Pancreas (tissue), 10 donors: ENCODE measurements around the gene GFRA1. TPM values are rescaled to one million over a fixed set of nuclear protein-coding genes. Genes with fewer than 3 reads are reported as not detected.

Source experiments
- ATAC-seq, 4 donors: fragments of 200-7000 bp; cut with Tn5 transposase; one replicate each; pipeline versions ENCODE4 v1.8.0 to v1.9.1; 2020; ENCODE audit warnings: mild to moderate bottlenecking in 4 of 4, moderate library complexity in 4 of 4
- DNase-seq, 6 donors: peaks; one replicate each; pipeline ENCODE4 v3.0.0-alpha.2; 2020
- FAIRE-seq: peaks from 2 replicates; lab custom pipeline; 2012; peaks lifted over from hg19 to GRCh38; lab: Jason Lieb, UNC
- H3K27ac ChIP-seq, 4 donors: fragments of 200-600 bp; sonication (generic); 1 replicate in 3 of 4; 2 replicates in 1 of 4; pipeline versions ENCODE4 v1.5.0 to v1.8.0; 2020
- H3K27me3 ChIP-seq, 4 donors: fragments of 200-600 bp; one replicate each; pipeline ENCODE4 v1.8.0; 2021
- H3K36me3 ChIP-seq, 3 donors: fragments of 200-600 bp; sonication (generic) in 1 of 3; one replicate each; pipeline versions ENCODE4 v1.5.0 to v1.8.0; 2020 to 2021
- H3K4me1 ChIP-seq, 3 donors: fragments of 200-600 bp; one replicate each; pipeline ENCODE4 v1.8.0; 2021
- H3K4me3 ChIP-seq, 4 donors: fragments of 200-600 bp; sonication (generic) in 2 of 4; one replicate each; pipeline versions ENCODE4 v1.5.0 to v1.8.0; 2020 to 2021
- H3K9me3 ChIP-seq, 4 donors: fragments of 200-600 bp; one replicate each; pipeline ENCODE4 v1.8.0; 2021
- whole genome bisulfite sequencing, 2 donors: extraction: QIAGEN DNeasy Blood & Tissue Kit; methylation state at CpG; one replicate each; pipeline ENCODE4 v1.1.7; 2013; 5-methylcytosine and 5-hydroxymethylcytosine counted together
- intact Hi-C, 3 donors: fragments of 100-400 bp; cut with DNase I; formaldehyde crosslinking; loops; one replicate each; pipeline versions ENCODE4 v1.11.1 to v1.14.2; 2022
- polyA plus RNA-seq, 2 donors: library from polyadenylated mRNA; stranded (reverse); fragments of 200-250 nt; gene quantifications; one replicate each; pipeline ENCODE4 v1.2.3, GENCODE V29; 2013
- total RNA-seq, 6 donors: library from RNA; stranded (reverse); fragmentation: NEBNext Ultra II Directional in 4 of 6; extraction: Animal tissue kit (Norgen Biotek cat#: 25700) in 4 of 6; gene quantifications; one replicate each; pipeline versions ENCODE4 v1.2.1 to v1.2.4, GENCODE V29; 2021 to 2023
- TF ChIP-seq, protein P1 (sequence below), 4 donors: fragments of 200-600 bp; sonication (generic) in 3 of 4; IDR thresholded peaks; one replicate each; pipeline versions ENCODE4 v1.5.0 to v1.8.0; 2021; ENCODE audit warnings: antibody characterized with exemption in 4 of 4
- donor health status: healthy with polysubstance abuse.
- donor health status: DM: no; HTN: no; CAD: no; lungs with moderate emphysema.
- donor health status: DM: no; HTN: no; CAD: no.
- donor health status: control.
- donor health status: control.
- donor health status: Bipolar disorder and iron deficiency.
- donor health status: DM: yes; HTN: yes; CAD: no.
- donor health status: DM: no; HTN: no; CAD: no.
- donor health status: DM: no; HTN: no; CAD: no.
- donor health status: DM: yes; HTN: yes; CAD: no.

The GFRA1 gene
- total and polyA plus RNA-seq, 8 donors: 0.61 to 4.4 (median 1.3) TPM

GRCh38 chr10:116197946-116198675 lies 74.9 kb downstream of the GFRA1 start:
- H3K27me3 ChIP-seq: no peaks in the 10 kb centered on the region
- intact Hi-C loops: no loop called here
- no peaks in the 10 kb centered on the region for H3K4me1 ChIP-seq
- TF ChIP-seq, protein P1, sequence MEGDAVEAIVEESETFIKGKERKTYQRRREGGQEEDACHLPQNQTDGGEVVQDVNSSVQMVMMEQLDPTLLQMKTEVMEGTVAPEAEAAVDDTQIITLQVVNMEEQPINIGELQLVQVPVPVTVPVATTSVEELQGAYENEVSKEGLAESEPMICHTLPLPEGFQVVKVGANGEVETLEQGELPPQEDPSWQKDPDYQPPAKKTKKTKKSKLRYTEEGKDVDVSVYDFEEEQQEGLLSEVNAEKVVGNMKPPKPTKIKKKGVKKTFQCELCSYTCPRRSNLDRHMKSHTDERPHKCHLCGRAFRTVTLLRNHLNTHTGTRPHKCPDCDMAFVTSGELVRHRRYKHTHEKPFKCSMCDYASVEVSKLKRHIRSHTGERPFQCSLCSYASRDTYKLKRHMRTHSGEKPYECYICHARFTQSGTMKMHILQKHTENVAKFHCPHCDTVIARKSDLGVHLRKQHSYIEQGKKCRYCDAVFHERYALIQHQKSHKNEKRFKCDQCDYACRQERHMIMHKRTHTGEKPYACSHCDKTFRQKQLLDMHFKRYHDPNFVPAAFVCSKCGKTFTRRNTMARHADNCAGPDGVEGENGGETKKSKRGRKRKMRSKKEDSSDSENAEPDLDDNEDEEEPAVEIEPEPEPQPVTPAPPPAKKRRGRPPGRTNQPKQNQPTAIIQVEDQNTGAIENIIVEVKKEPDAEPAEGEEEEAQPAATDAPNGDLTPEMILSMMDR (IDR thresholded peaks at IDR 0.05): no peak
- no peak overlapping the region for H3K27ac ChIP-seq
- no peak overlapping the region for H3K4me3 ChIP-seq
- no peaks in the 10 kb centered on the region for H3K36me3 ChIP-seq
- no peaks in the 10 kb centered on the region for H3K9me3 ChIP-seq
- 51 to 56% methylated on average over 12 of the region's 12 CpGs for WGBS, 2 donors
- FAIRE-seq: no peak
- ATAC-seq: no peak
- no peak for DNase-seq

DNA sequence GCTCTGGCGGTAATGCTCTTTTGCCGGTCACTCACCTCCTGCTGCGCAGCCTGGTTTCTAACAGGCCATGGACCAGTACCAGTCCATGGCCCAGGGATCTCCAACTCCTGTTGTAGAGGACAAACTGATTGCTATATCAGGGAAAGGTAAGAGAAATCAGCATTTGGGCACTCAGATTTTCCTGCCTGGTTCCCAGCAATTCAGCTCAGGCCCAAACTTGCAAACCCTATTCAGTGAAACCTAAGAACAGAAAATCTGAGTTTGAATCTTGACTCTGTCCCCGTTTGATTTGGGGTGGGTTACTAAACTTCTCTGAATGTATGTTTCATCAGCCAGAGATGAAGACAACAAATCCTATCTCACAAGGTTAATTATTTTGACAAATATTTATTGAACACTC lies 77.4 kb downstream of the GFRA1 start:
- Histone ChIP-seq H3K27ac (no peak overlapping the region), H3K9me3 (no peaks in the 10 kb centered on the region), H3K4me3 (no peak overlapping the region), H3K4me1 (no peaks in the 10 kb centered on the region), H3K27me3 (no peaks in the 10 kb centered on the region), H3K36me3 (no peaks in the 10 kb centered on the region)
- DNase-seq (no peak), FAIRE-seq (no peak), ATAC-seq (no peak)
- intact Hi-C loops: no loop called here
- WGBS, 2 donors: 89 to 93% methylated on average over 4 of the region's 4 CpGs
- TF ChIP-seq, protein P1 (IDR thresholded peaks at IDR 0.05): no peak

DNA sequence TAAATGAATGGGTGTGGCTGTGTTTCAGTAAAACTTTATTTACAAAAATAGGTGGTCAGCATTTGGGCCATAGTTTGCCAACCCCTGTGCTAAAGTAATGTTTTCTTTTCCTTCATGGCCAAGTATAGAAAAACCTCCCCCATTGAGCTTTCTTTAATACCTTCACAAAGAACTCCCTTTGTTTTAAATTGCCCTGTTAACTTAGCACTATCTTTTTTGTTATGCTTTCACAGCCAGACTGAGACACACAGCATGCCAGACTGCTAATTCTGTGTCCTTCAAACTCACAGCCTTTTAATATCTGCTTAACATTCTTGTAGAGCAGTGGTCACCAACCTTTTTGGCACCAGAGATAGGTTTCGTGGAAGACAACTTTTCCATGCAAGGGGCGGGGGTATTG lies 78.0 kb downstream of the GFRA1 start:
- Histone ChIP-seq H3K27me3 (no peaks in the 10 kb centered on the region), H3K27ac (no peak overlapping the region), H3K4me3 (no peak overlapping the region), H3K9me3 (no peaks in the 10 kb centered on the region), H3K4me1 (no peaks in the 10 kb centered on the region), H3K36me3 (no peaks in the 10 kb centered on the region)
- intact Hi-C loops: no loop called here
- ATAC-seq (no peak), FAIRE-seq (no peak), DNase-seq (no peak)
- TF ChIP-seq, protein P1 (IDR thresholded peaks at IDR 0.05): no peak
- 94 to 95% methylated on average over 2 of the region's 2 CpGs for WGBS, 2 donors

- WGBS, 2 donors: 93 to 94% methylated on average over 1 of the region's 1 CpG
- intact Hi-C loops: no loop called here
- DNase-seq: no peak
These were observed 78.9 kb downstream of the GFRA1 start for GRCh38 chr10:116194061-116194460.

GRCh38 chr10:116190883-116191282 lies 82.1 kb downstream of the GFRA1 start:
- no peak overlapping the region for H3K27ac ChIP-seq
- DNase-seq (no peak), FAIRE-seq (no peak), ATAC-seq (no peak)
- H3K27me3 ChIP-seq: no peaks in the 10 kb centered on the region
- no peaks in the 10 kb centered on the region for H3K36me3 ChIP-seq
- no peak overlapping the region for H3K4me3 ChIP-seq
- TF ChIP-seq, protein P1 (IDR thresholded peaks at IDR 0.05): no peak
- intact Hi-C loops: no loop called here
- H3K9me3 ChIP-seq: no peaks in the 10 kb centered on the region
- 87 to 89% methylated on average over 2 of the region's 2 CpGs for WGBS, 2 donors
- no peaks in the 10 kb centered on the region for H3K4me1 ChIP-seq

More at GRCh38 chr10:116194061-116194460, 78.9 kb downstream of the GFRA1 start:
- H3K27ac ChIP-seq: no peak overlapping the region
- no peaks in the 10 kb centered on the region for H3K4me1 ChIP-seq
- ATAC-seq (no peak), FAIRE-seq (no peak)
- no peaks in the 10 kb centered on the region for H3K9me3 ChIP-seq
- TF ChIP-seq, protein P1 (IDR thresholded peaks at IDR 0.05): no peak
- no peak overlapping the region for H3K4me3 ChIP-seq
- no peaks in the 10 kb centered on the region for H3K36me3 ChIP-seq
- H3K27me3 ChIP-seq: no peaks in the 10 kb centered on the region
